Activated naive CD4-positive, alpha-beta T cell treated with anti-CD3 and anti-CD28 coated beads, Interleukin-2, amount 50 U/mL, for 24 hours (primary cell): ENCODE measurements around the gene PODXL2.
"Not testable (repeated sequence)": the region's sequence is repeated elsewhere in the genome, so short reads cannot be mapped to it uniquely, and the experiment has no call there.

Experiments
- H3K27ac Mint-ChIP-seq: one replicate; pipeline ENCODE4 v1.8.0; 2021; ENCODE audit warnings: mild to moderate bottlenecking, mixed read lengths
- H3K27me3 Mint-ChIP-seq: one replicate; pipeline ENCODE4 v1.8.0; 2021; ENCODE audit warnings: mixed read lengths
- H3K36me3 Mint-ChIP-seq: one replicate; pipeline ENCODE4 v1.8.0; 2021; ENCODE audit warnings: mixed read lengths
- H3K4me1 Mint-ChIP-seq: one replicate; pipeline ENCODE4 v1.8.0; 2021; ENCODE audit warnings: mixed read lengths
- H3K4me3 Mint-ChIP-seq: one replicate; pipeline ENCODE4 v1.8.0; 2021; ENCODE audit warnings: mild to moderate bottlenecking, mixed read lengths
- H3K9me3 Mint-ChIP-seq: one replicate; pipeline ENCODE4 v1.8.0; 2021; ENCODE audit warnings: mixed read lengths

PODXL2 gene

DNA sequence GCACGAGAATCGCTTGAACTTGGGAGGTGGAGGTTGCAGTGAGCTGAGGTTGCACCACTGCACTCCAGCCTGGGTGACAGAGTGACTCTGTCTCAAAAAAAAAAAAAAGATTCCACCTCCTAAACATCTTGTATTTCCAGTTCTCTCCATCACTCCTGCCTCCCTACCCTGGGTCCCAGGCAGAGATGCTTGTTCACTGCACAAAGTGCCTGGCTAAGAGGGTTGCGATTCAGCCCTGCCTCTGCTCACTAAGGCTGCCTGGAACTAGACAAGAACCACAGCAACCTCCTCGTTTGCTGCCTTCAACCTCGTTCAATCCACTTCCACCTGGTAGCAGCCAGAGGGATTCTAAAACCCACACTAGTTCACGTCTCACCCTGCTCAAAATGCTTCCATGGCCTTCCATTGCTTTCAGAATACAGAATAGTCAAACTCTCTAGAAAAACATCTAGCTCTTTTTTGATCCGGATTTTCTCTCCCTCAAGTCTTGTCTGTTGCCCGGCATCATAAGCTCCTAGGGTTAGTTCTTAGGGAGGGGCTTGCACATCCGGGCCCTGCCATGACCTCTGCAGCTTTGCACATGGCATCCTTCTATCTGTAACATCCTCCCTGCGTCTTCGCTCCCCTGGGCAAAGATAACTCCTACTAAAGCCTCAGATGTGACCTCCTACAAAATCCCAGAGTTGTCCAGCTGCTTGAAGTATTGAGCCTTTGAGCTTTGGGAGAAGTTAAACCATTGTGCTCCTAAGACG, 31.8 kb upstream of the PODXL2 start:
- Mint-ChIP-seq H3K36me3 (no peaks in the 10 kb centered on the region), H3K9me3 (no peaks in the 10 kb centered on the region), H3K27ac (peak overlapping the region; percentile 4), H3K4me1 (peaks cover 15% of the 10 kb centered on the region), H3K4me3 (peak overlapping the region; percentile 28), H3K27me3 (no peaks in the 10 kb centered on the region)

DNA sequence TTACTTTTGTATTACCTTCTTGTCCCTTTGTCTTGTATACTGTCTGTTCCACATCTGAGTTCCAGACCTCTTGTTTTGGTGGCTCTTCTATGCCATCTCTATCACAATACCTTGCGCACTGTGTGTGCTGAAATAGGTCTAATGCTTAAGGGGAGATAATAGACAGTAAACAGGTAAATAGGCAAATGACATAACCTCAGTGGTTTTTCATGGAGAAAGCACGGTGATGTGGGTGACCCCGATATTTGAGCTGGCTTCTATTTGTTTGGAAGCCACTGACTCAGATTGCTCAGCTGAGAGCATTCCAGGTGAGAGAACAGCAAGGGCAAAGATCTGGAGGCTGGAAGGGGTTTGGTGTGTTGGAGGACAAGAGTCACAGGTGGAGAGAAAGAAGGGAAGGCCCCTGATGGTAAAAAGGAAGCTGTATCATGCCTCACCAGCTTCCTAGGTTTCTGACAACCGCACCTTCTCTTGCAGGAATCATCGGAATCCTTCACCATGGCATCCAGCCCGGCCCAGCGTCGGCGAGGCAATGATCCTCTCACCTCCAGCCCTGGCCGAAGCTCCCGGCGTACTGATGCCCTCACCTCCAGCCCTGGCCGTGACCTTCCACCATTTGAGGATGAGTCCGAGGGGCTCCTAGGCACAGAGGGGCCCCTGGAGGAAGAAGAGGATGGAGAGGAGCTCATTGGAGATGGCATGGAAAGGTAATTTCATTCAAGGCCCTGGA, 30.0 kb upstream of the PODXL2 start:
- Mint-ChIP-seq H3K4me3 (peak overlapping the region; percentile 91), H3K27ac (peak overlapping the region; percentile 99), H3K27me3 (no peaks in the 10 kb centered on the region), H3K4me1 (peaks cover 15% of the 10 kb centered on the region), H3K36me3 (no peaks in the 10 kb centered on the region), H3K9me3 (no peaks in the 10 kb centered on the region)

DNA sequence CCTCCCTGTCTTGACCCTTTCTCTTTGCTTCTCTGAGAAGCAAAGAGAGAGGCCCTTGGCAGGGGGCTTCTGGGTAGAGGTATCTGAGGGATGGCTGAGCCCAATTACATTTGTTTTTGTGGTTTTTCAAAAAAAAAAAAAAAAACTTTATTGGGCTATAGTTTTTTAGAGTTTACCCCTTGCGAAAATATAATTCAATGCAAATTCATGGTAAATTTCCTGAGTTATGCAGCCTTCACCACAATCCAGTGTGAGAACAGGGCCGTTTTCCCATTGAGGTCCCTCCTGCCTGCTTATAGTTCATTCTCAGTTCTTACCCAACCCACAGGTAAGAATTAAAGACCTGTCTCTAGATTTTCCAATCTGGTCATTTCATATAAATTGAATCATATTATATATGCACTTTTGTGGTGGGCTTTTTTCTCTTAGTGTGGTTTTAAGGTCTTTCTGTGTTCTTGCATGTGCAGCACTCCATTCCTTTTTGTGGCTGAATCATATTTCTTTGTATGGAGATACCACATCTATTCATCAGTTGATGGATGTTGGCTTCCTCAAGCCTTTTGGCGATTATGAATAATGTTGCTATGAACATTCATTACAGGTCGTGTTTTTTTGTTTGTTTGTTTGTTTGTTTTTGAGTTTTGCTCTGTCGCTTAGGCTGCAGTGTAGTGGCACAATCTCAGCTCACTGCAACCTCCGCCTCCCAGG, 28.1 kb upstream of the PODXL2 start:
- Mint-ChIP-seq H3K4me1 (peaks cover 15% of the 10 kb centered on the region), H3K9me3 (no peaks in the 10 kb centered on the region), H3K27ac (peak overlapping the region; percentile 4), H3K4me3 (peak overlapping the region; percentile 4), H3K36me3 (peaks cover 2% of the 10 kb centered on the region), H3K27me3 (no peaks in the 10 kb centered on the region)

DNA sequence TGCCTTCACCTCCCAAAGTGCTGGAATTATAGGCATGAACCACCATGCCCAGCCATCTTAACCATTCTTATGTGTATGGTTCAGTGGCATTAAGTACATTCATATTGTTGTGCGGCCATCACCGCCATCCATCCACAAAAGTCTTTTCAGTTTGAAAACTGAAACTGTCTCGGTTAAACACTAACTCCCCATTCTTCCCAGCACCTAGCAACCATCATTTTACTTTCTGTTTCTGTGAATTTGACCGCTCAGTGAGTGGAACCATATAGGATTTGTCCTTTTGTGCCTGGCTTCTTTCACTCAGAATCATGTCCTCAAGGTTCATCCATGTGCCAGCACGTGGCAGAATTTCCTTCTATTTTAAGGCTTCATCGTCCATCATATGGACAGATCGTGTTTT, 24.9 kb upstream of the PODXL2 start:
- peaks cover 9% of the 10 kb centered on the region for H3K4me1 Mint-ChIP-seq
- peaks cover 16% of the 10 kb centered on the region for H3K36me3 Mint-ChIP-seq
- no peak overlapping the region for H3K27ac Mint-ChIP-seq
- H3K4me3 Mint-ChIP-seq: no peak overlapping the region
- H3K9me3 Mint-ChIP-seq: no peaks in the 10 kb centered on the region
- no peaks in the 10 kb centered on the region for H3K27me3 Mint-ChIP-seq

DNA sequence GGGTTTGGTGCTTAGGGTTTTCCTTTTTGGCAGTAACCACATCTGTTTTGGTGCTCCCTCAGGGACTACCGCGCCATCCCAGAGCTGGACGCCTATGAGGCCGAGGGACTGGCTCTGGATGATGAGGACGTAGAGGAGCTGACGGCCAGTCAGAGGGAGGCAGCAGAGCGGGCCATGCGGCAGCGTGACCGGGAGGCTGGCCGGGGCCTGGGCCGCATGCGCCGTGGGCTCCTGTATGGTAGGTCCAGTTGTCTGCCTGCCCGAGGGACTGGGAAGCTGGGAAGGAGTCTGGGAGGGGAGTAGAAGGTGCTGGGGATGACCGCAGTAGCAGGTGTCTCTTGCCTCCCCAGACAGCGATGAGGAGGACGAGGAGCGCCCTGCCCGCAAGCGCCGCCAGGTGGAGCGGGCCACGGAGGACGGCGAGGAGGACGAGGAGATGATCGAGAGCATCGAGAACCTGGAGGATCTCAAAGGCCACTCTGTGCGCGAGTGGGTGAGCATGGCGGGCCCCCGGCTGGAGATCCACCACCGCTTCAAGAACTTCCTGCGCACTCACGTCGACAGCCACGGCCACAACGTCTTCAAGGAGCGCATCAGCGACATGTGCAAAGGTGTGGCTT, 24.3 kb upstream of the PODXL2 start:
- peaks cover 9% of the 10 kb centered on the region for H3K4me1 Mint-ChIP-seq
- peaks cover 18% of the 10 kb centered on the region for H3K36me3 Mint-ChIP-seq
- H3K4me3 Mint-ChIP-seq: no peak overlapping the region
- no peaks in the 10 kb centered on the region for H3K27me3 Mint-ChIP-seq
- H3K27ac Mint-ChIP-seq: peak overlapping the region; percentile 62
- no peaks in the 10 kb centered on the region for H3K9me3 Mint-ChIP-seq

DNA sequence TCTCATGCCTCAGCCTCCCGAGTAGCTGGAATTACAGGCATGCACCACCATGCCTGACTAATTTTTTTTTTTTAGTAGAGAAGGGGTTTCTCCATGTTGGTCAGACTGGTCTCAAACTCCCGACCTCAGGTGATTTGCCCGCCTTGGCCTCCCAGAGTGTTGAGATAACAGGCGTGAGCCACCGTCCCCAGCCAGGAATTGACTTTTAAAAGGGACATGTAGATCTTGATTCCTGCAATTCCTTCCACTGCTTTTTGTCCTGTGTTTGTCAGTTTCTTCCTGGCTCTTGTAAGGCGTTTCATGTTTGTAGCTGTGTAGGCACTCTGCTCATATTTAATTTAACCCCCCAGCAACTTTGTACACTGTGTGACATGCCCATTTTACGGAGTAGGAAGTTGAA, 23.4 kb upstream of the PODXL2 start:
- not testable (repeated sequence) for H3K27me3 Mint-ChIP-seq, H3K9me3 Mint-ChIP-seq, H3K27ac Mint-ChIP-seq, H3K4me3 Mint-ChIP-seq, H3K4me1 Mint-ChIP-seq
- H3K36me3 Mint-ChIP-seq: peaks cover 18% of the 10 kb centered on the region

DNA sequence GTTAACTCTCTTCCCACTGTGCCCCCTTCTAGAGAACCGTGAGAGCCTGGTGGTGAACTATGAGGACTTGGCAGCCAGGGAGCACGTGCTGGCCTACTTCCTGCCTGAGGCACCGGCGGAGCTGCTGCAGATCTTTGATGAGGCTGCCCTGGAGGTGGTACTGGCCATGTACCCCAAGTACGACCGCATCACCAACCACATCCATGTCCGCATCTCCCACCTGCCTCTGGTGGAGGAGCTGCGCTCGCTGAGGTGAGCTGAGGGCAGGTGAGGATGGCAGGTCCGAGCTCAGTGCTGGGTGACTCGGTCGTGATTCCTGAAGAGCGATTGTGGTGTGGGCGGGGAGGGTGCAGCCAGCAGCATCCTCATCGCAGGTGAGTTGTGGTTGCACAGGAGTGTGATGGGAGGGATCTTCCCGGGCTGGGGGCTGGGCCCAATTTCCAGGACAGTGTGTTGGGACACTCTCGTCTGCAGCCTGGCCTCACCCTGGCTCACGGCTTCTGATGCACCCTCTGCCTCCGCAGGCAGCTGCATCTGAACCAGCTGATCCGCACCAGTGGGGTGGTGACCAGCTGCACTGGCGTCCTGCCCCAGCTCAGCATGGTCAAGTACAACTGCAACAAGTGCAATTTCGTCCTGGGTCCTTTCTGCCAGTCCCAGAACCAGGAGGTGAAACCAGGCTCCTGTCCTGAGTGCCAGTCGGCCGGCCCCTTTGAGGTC, 22.7 kb upstream of the PODXL2 start:
- H3K27me3 Mint-ChIP-seq: no peaks in the 10 kb centered on the region
- no peak overlapping the region for H3K27ac Mint-ChIP-seq
- peaks cover 18% of the 10 kb centered on the region for H3K36me3 Mint-ChIP-seq
- H3K4me3 Mint-ChIP-seq: no peak overlapping the region
- H3K4me1 Mint-ChIP-seq: peaks cover 5% of the 10 kb centered on the region
- no peaks in the 10 kb centered on the region for H3K9me3 Mint-ChIP-seq

DNA sequence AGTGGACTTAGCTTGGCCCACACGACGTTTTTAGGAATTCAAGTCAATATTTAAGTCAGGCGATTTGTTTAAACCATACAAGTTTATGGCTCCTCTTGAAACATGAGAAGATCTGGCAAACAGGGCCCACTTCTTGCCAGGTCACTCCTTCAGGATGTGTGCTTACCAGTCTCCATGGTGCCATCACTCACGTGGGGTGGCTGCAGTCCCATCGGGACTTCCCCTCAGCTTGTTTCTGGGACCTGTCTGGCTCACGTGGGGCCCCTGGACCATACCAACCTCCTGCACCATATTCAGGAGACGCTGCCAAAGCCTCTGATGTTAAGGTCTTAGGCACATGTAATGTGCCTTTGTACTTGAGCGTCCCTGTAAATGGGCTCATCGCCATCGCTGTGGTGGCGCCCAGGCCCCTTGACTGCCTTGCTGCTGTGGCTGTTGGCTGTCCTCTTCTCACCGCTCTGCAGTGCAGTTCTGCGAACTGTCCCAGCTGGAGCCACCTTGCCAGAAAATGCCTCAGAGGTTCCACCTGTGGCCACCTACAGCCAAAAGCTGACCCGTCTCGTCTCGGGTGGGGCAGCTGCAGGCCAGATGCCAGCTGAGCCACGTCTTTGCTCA, 21.9 kb upstream of the PODXL2 start:
- H3K9me3 Mint-ChIP-seq: no peaks in the 10 kb centered on the region
- H3K27ac Mint-ChIP-seq: no peak overlapping the region
- H3K4me3 Mint-ChIP-seq: no peak overlapping the region
- no peaks in the 10 kb centered on the region for H3K27me3 Mint-ChIP-seq
- peaks cover 20% of the 10 kb centered on the region for H3K36me3 Mint-ChIP-seq
- peaks cover under 1% of the 10 kb centered on the region for H3K4me1 Mint-ChIP-seq

DNA sequence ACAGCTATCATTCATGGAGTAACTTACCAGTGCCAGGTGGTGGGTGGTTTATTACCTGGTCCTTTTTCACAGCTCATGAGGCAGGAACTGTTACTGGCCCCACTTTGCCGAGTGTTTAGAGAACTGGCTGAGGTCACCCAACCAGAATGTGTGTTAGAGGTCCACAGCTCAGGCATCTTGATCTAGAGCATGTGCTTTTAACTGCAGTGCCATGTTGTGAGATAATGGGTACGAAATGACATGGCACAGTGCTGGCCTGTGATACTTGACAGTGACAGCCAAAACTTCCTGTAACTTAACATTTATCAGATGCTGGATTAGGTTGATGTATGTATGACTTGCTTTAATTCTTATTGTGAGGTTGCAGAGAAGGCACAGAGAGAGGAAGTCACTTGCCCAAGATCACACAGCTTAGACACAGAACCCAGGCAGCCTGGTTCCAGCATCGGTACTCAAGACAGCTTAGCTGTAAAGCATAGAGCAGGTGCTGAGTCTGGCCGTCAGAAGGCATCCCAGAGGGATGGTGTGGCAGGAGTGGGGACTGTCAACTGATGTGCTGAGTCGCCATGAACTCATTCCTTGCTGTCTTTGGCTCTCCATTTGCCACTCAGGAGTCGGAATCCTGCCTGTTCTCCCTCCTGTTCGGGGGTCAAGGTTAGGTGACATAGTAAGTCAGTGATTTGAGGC, 21.2 kb upstream of the PODXL2 start:
- Mint-ChIP-seq H3K4me1 (no peaks in the 10 kb centered on the region), H3K4me3 (no peak overlapping the region), H3K27me3 (no peaks in the 10 kb centered on the region), H3K36me3 (peaks cover 22% of the 10 kb centered on the region), H3K9me3 (no peaks in the 10 kb centered on the region), H3K27ac (no peak overlapping the region)

DNA sequence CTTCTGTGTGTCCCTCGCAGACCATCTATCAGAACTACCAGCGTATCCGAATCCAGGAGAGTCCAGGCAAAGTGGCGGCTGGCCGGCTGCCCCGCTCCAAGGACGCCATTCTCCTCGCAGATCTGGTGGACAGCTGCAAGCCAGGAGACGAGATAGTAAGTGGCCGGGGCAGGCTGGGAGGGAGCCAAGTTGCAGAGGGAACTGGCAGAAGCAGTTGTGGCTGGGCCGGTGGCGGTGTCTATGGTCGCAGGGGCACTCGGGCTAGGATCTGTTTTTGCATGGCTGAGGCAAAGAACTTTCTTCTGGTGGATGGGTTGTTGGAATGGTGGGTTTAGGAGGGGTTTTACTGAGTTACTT, 20.6 kb upstream of the PODXL2 start:
- Mint-ChIP-seq H3K4me1 (no peaks in the 10 kb centered on the region), H3K4me3 (no peak overlapping the region), H3K27me3 (no peaks in the 10 kb centered on the region), H3K9me3 (no peaks in the 10 kb centered on the region), H3K36me3 (peaks cover 22% of the 10 kb centered on the region), H3K27ac (no peak overlapping the region)

DNA sequence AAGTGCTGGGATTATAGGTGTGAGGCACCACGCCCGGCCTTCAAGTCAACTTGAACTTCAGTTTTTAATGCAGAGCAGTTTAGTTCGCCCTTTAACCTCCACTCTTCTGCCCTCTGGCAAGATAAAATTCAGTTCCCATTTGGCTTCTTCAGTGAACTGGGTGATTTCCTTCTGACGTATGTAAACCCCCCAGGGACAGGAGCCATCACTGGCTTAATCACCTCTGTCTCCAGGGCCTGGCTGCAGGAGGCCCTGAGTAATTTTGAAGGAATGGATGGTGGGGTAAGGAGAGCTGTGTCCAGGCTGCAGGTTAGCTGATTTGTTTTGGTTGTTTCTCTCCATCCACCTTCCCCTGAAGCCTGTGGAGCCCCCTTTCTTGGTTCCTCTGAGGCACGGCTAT, 18.9 kb upstream of the PODXL2 start:
- H3K27me3 Mint-ChIP-seq: no peaks in the 10 kb centered on the region
- H3K4me3 Mint-ChIP-seq: no peak overlapping the region
- H3K27ac Mint-ChIP-seq: no peak overlapping the region
- no peaks in the 10 kb centered on the region for H3K4me1 Mint-ChIP-seq
- H3K9me3 Mint-ChIP-seq: no peaks in the 10 kb centered on the region
- peaks cover 23% of the 10 kb centered on the region for H3K36me3 Mint-ChIP-seq

DNA sequence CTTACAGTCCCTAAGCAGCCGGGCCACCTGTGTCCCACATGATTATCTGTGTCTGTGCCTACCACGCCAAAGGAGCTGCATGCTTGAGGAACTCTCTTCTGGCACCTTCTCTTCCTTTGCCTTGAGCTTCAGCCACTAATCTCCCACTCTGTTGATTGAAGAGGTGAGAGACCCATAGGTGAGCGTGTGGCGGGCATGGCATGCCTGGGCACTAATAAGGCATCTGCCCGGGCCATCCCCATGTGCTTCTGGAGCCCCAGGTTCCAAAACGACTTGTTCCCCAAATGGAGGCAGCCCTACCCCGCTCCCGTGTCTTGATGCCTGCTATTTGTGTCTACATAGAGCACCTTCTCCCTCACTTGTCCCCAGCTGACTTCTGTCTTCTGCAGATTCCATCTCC, 17.7 kb upstream of the PODXL2 start:
- Mint-ChIP-seq H3K36me3 (peaks cover 28% of the 10 kb centered on the region), H3K27me3 (no peaks in the 10 kb centered on the region), H3K9me3 (no peaks in the 10 kb centered on the region), H3K27ac (no peak overlapping the region), H3K4me3 (no peak overlapping the region), H3K4me1 (no peaks in the 10 kb centered on the region)

DNA sequence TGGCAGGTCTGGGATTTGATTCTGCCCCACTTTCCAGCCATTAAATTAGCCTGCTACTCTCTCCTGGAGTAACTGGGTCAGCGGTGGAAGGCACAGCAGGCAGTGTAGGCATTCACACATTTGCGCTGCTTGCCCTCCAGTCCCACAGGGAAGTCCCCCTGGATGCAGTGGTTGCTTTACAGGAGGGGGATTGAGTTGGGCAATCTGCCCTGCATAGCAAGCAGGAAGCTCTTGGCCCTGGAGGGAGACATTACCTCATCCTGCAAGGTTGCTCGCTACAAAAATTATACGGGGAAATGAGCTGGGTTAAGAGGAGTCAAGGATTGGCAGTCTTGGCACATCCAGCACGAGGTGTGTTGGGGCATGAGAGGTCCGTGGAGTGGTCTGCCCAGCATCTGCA, 16.0 kb upstream of the PODXL2 start:
- Mint-ChIP-seq H3K36me3 (peaks cover 27% of the 10 kb centered on the region), H3K4me3 (no peak overlapping the region), H3K9me3 (no peaks in the 10 kb centered on the region), H3K27ac (no peak overlapping the region), H3K4me1 (no peaks in the 10 kb centered on the region), H3K27me3 (no peaks in the 10 kb centered on the region)

DNA sequence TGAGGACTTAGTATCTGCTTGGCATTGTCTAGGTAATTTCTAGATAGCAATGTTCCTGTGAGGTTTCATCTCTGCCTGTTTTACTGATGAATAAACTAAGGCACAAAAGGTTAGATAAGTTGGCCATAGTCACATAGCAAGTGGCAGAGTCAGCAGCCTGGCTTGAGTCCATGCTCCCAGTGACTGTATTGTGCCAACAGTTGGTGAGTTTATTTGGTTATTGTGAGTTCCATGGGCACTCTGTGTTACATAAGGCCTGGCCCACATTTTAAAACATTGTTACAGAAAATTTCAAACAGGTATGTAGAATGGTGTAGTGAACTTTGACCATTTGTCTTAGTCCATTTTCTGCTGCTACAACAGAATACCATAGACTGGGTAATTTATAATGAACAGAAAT, 15.6 kb upstream of the PODXL2 start:
- Mint-ChIP-seq H3K27me3 (no peaks in the 10 kb centered on the region), H3K4me3 (no peak overlapping the region), H3K4me1 (no peaks in the 10 kb centered on the region), H3K27ac (no peak overlapping the region), H3K9me3 (no peaks in the 10 kb centered on the region), H3K36me3 (peaks cover 29% of the 10 kb centered on the region)
